ENCODE results near the gene CEP112.

DNA sequence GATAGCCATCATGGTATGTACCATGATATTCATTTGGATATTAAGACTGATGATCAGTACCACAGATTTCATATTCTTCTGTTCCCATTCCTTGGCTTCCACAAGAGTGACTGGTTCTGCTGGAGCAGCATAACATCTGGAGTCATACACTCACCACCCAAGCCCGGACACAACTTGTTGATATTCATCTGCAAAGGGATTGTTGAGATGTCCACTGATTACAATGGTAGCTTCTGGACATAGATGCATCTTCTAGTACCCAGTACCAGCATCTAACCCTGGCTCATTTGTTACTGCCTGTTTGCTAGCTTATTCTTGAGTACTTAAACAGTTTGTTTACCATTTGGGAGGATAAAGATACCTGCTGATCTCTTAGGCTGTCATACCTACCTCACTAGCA lies 394.8 kb downstream of the CEP112 start:
- TF ChIP-seq EZH2 (IDR thresholded peaks at IDR 0.05; ENCODE audit: low read length): no peak
- TF ChIP-seq, protein P1, sequence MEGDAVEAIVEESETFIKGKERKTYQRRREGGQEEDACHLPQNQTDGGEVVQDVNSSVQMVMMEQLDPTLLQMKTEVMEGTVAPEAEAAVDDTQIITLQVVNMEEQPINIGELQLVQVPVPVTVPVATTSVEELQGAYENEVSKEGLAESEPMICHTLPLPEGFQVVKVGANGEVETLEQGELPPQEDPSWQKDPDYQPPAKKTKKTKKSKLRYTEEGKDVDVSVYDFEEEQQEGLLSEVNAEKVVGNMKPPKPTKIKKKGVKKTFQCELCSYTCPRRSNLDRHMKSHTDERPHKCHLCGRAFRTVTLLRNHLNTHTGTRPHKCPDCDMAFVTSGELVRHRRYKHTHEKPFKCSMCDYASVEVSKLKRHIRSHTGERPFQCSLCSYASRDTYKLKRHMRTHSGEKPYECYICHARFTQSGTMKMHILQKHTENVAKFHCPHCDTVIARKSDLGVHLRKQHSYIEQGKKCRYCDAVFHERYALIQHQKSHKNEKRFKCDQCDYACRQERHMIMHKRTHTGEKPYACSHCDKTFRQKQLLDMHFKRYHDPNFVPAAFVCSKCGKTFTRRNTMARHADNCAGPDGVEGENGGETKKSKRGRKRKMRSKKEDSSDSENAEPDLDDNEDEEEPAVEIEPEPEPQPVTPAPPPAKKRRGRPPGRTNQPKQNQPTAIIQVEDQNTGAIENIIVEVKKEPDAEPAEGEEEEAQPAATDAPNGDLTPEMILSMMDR (optimal IDR thresholded peaks at IDR 0.05 in 1 of 3, IDR thresholded peaks at IDR 0.05 in 1 of 3, conservative IDR thresholded peaks at IDR 0.05 in 1 of 3; ENCODE audit: extremely low read depth in 1 of 3, insufficient read depth in 2 of 3, low read length in 3 of 3): no peak

Measured in keratinocyte (primary cell).